ENCODE results near the gene GFRA3.

- TF ChIP-seq FOXP2 (optimal IDR thresholded peaks at IDR 0.05; ENCODE audit: borderline replicate concordance, extremely low read depth, extremely low read length, insufficient read depth) (no peak), POLR2AphosphoS5 (IDR thresholded peaks at IDR 0.05; ENCODE audit: low read depth, low read length) (no peak), REST (IDR thresholded peaks at IDR 0.05; ENCODE audit: insufficient read depth in 1 of 2, low read depth in 2 of 2, low read length in 2 of 2) (no peak)
These were observed 61.6 kb downstream of the GFRA3 start for GRCh38 chr5:138212828-138213160.
